SK-N-SH treated with all-trans-retinoic acid at 6 μM for 48 hours (cell line): ENCODE results near the gene GAK.

ENCODE experiments used
- ATAC-seq: fragments of 200-7000 bp; cut with Tn5 transposase; 3 replicates; pipeline ENCODE4 v1.9.1; 2020; ENCODE audit warnings: mild to moderate bottlenecking, moderate library complexity
- ARNTL ChIP-seq: fragments of 450-650 bp; formaldehyde crosslinking; IDR thresholded peaks from 2 replicates; pipeline ENCODE4 v1.5.0; 2020; ENCODE audit warnings: low read depth, mild to moderate bottlenecking, moderate library complexity, borderline replicate concordance
- BACH2 ChIP-seq: fragments of 250-450 bp; sonication (Bioruptor Pico); IDR thresholded peaks from 2 replicates; pipeline ENCODE4 v1.9.0; 2021; ENCODE audit warnings: mild to moderate bottlenecking, borderline replicate concordance
- CSDC2 ChIP-seq: fragments of 250-450 bp; sonication (Bioruptor Pico); IDR thresholded peaks from 2 replicates; pipeline ENCODE4 v1.5.0; 2020; ENCODE audit warnings: mild to moderate bottlenecking, moderate library complexity
- CSRNP3 ChIP-seq: fragments of 250-450 bp; sonication (Bioruptor Pico); IDR thresholded peaks from 2 replicates; pipeline ENCODE4 v1.5.1; 2021; ENCODE audit warnings: mild to moderate bottlenecking, moderate library complexity
- GLIS3 ChIP-seq: fragments of 250-450 bp; sonication (Bioruptor Pico); IDR thresholded peaks from 2 replicates; pipeline ENCODE4 v1.5.0; 2020; ENCODE audit warnings: mild to moderate bottlenecking, moderate library complexity
- ISL1 ChIP-seq: fragments of 250-450 bp; sonication (Bioruptor Pico); IDR thresholded peaks from 2 replicates; pipeline ENCODE4 v2.1.2; 2022; ENCODE audit warnings: mild to moderate bottlenecking, moderate library complexity
- POU6F1 ChIP-seq: fragments of 250-450 bp; sonication (Bioruptor Pico); IDR thresholded peaks from 2 replicates; pipeline ENCODE4 v1.8.0; 2021; ENCODE audit warnings: low read depth, mild to moderate bottlenecking, moderate library complexity, borderline replicate concordance
- RARB ChIP-seq: fragments of 250-450 bp; sonication (Bioruptor Pico); IDR thresholded peaks from 2 replicates; pipeline ENCODE4 v1.8.0; 2021; ENCODE audit warnings: mild to moderate bottlenecking, moderate library complexity
- SNAI2 ChIP-seq: fragments of 250-450 bp; sonication (Bioruptor Pico); IDR thresholded peaks from 2 replicates; pipeline ENCODE4 v1.5.0; 2020; ENCODE audit warnings: mild to moderate bottlenecking, moderate library complexity
- TSHZ2 ChIP-seq: fragments of 250-450 bp; sonication (Bioruptor Pico); IDR thresholded peaks from 2 replicates; pipeline ENCODE4 v1.5.0; 2020; ENCODE audit warnings: mild to moderate bottlenecking, moderate library complexity
- ZFP3 ChIP-seq: fragments of 250-450 bp; sonication (Bioruptor Pico); IDR thresholded peaks from 2 replicates; pipeline ENCODE4 v1.5.0; 2020; ENCODE audit warnings: mild to moderate bottlenecking, moderate library complexity
- ZFP30 ChIP-seq: fragments of 450-650 bp; formaldehyde crosslinking; IDR thresholded peaks from 2 replicates; pipeline ENCODE4 v1.5.0; 2022; ENCODE audit warnings: mild to moderate bottlenecking, moderate library complexity
- ZNF565 ChIP-seq: fragments of 450-650 bp; formaldehyde crosslinking; conservative IDR thresholded peaks from 2 replicates; pipeline ENCODE4 v1.5.0; 2020; ENCODE audit warnings: low read depth, mild to moderate bottlenecking, moderate library complexity
- ZNF70 ChIP-seq: fragments of 450-650 bp; formaldehyde crosslinking; IDR thresholded peaks from 2 replicates; pipeline ENCODE4 v1.5.0; 2020; ENCODE audit warnings: mild to moderate bottlenecking, moderate library complexity

GAK gene

GRCh38 chr4:961351-962230 lies 29.5 kb upstream of the GAK start (continued):
- TF ChIP-seq TSHZ2 (CRISPR knock-in tag) (no peak), GLIS3 (CRISPR knock-in tag) (no peak), ARNTL (CRISPR knock-in tag) (no peak), ISL1 (CRISPR knock-in tag) (no peak)
- TF ChIP-seq, all 23 proteins: peak for 0

GRCh38 chr4:960636-961350 lies 28.7 kb upstream of the GAK start:
- no peak for ATAC-seq
- TF ChIP-seq TSHZ2 (CRISPR knock-in tag), result no peak
- TF ChIP-seq ARNTL (CRISPR knock-in tag), result no peak
- no peak for TF ChIP-seq CSDC2 (CRISPR knock-in tag)
- TF ChIP-seq ZNF565 (CRISPR knock-in tag), result no peak
- no peak for TF ChIP-seq CSRNP3 (CRISPR knock-in tag)
- TF ChIP-seq BACH2, result no peak

GRCh38 chr4:960140-960635 lies 28.1 kb upstream of the GAK start:
- TF ChIP-seq ZNF70 (CRISPR knock-in tag) (no peak), ZFP3 (CRISPR knock-in tag) (no peak), SNAI2 (CRISPR knock-in tag) (no peak)
- TF ChIP-seq, all 23 proteins: peak for 0
- no peak; the same call in 2 of the 3 replicates for ATAC-seq

- TF ChIP-seq ZFP30 (no peak), RARB (CRISPR knock-in tag) (no peak)
- no peak for ATAC-seq
Measured at GRCh38 chr4:959338-960139, 27.4 kb upstream of the GAK start.

GRCh38 chr4:958696-959337 lies 26.7 kb upstream of the GAK start:
- no peak for ATAC-seq
- no peak for TF ChIP-seq BACH2
- no peak for TF ChIP-seq ZFP30
- TF ChIP-seq, all 23 proteins: peak for 0

GRCh38 chr4:958314-958665 lies 26.2 kb upstream of the GAK start:
- no peak for ATAC-seq
- TF ChIP-seq CSDC2 (CRISPR knock-in tag), result no peak
- TF ChIP-seq POU6F1 (CRISPR knock-in tag), result no peak
